NB4 (cell line): ENCODE measurements around the gene KIF18B.

Experiments
- CTCF ChIP-seq: IDR thresholded peaks from one replicate; pipeline ENCODE4 v1.5.1; 2012; ENCODE audit warnings: low read depth, low read length
- POLR2A ChIP-seq: IDR thresholded peaks from 2 replicates; pipeline ENCODE4 v1.6.1; 2011; ENCODE audit warnings: mild to moderate bottlenecking; ENCODE audit not compliant: insufficient read length; ENCODE audit errors: extremely low read depth

GRCh38 chr17:44988044-44988942 is 40.7 kb upstream of the KIF18B start:
- TF ChIP-seq CTCF = no peak
- TF ChIP-seq POLR2A = no peak
